ENCODE data around the gene DDX20.
A peak's percentile ranks its signal among the peaks of the same experiment; 100 is the strongest.

DDX20 gene

GRCh38 chr1:111755331-111756123 lies at the start of gene DDX20:
Gene DDX20, plus strand, starts transcription at chr1:111755901. Its CDS starts 24 bp downstream, at chr1:111755925.
- DNase-seq, result peak; percentile 99

- DNase-seq, result no peak
These were observed 48.8 kb upstream of the DDX20 start for GRCh38 chr1:111706921-111707320.

GRCh38 chr1:111707906-111708305 lies 47.8 kb upstream of the DDX20 start:
- no peak for DNase-seq

- no peak for DNase-seq
These were observed 45.7 kb upstream of the DDX20 start for GRCh38 chr1:111709986-111710385.

- no peak for DNase-seq
These were observed 39.4 kb upstream of the DDX20 start for GRCh38 chr1:111716333-111716732.

- DNase-seq, result no peak
These were observed 38.3 kb upstream of the DDX20 start for GRCh38 chr1:111717450-111717849.

- no peak for DNase-seq
These were observed 36.6 kb upstream of the DDX20 start for GRCh38 chr1:111719135-111719534.

- DNase-seq, result no peak
These were observed 36.0 kb upstream of the DDX20 start for GRCh38 chr1:111719674-111720132.

- no peak for DNase-seq
These were observed 35.3 kb upstream of the DDX20 start for GRCh38 chr1:111720274-111720976.

GRCh38 chr1:111720977-111721786 lies 34.5 kb upstream of the DDX20 start:
- DNase-seq, result no peak

- DNase-seq, result no peak
These were observed 32.5 kb upstream of the DDX20 start for GRCh38 chr1:111723091-111723806.

GRCh38 chr1:111723871-111724270 lies 31.8 kb upstream of the DDX20 start:
- DNase-seq, result no peak

- no peak for DNase-seq
These were observed 30.5 kb upstream of the DDX20 start for GRCh38 chr1:111725192-111725591.

GRCh38 chr1:111727056-111727455 lies 28.6 kb upstream of the DDX20 start:
- no peak for DNase-seq

GRCh38 chr1:111729271-111729921 lies 26.3 kb upstream of the DDX20 start:
- DNase-seq, result no peak

GRCh38 chr1:111729946-111730681 lies 25.6 kb upstream of the DDX20 start:
- no peak for DNase-seq

GRCh38 chr1:111730706-111731105 lies 25.0 kb upstream of the DDX20 start:
- DNase-seq, result no peak

GRCh38 chr1:111731956-111732355 lies 23.7 kb upstream of the DDX20 start:
- DNase-seq, result no peak

- DNase-seq, result no peak
These were observed 23.0 kb upstream of the DDX20 start for GRCh38 chr1:111732718-111733117.

- peak; percentile 77 for DNase-seq
These were observed 22.3 kb upstream of the DDX20 start for GRCh38 chr1:111733183-111733991.

- DNase-seq, result no peak
These were observed 21.7 kb upstream of the DDX20 start for GRCh38 chr1:111733992-111734341.
